Dermis microvascular lymphatic vessel endothelial cell (primary cell): ENCODE results near the gene OR10A5. TPM values are rescaled to one million over a fixed set of nuclear protein-coding genes. Genes with fewer than 3 reads are reported as not detected.
"Not testable (repeated sequence)": the region's sequence is repeated elsewhere in the genome, so short reads cannot be mapped to it uniquely, and the experiment has no call there.

ENCODE experiments used
- DNase-seq, 2 donors: peaks; one replicate each; pipeline versions ENCODE4 v3.0.0 to v3.0.0-alpha.2; 2010; ENCODE audit warnings: low read depth in 2 of 2
- total RNA-seq: library from RNA; depleted of rRNA; stranded (reverse); fragments of >200 nt; gene quantifications from 2 replicates; pipeline ENCODE4 v1.2.1, GENCODE V29; 2014

Gene OR10A5, protein sequence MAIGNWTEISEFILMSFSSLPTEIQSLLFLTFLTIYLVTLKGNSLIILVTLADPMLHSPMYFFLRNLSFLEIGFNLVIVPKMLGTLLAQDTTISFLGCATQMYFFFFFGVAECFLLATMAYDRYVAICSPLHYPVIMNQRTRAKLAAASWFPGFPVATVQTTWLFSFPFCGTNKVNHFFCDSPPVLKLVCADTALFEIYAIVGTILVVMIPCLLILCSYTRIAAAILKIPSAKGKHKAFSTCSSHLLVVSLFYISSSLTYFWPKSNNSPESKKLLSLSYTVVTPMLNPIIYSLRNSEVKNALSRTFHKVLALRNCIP
- not detected in 2 replicates for total RNA-seq

DNA sequence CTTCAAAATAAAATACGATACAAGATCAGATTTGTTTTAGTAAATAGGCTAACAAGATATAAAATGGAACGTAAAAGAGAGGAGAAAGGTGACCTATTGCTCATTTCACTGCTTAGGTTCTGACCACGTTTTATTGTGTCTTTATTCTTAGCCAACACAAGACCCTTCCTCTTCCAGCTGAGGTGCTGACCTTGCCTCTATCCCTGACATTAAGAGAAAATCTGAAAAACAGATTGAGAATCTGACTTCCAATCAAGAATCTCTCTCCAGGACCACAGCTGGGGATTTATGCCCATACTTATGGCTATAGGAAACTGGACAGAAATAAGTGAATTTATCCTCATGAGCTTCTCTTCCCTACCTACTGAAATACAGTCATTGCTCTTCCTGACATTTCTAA is at the start of gene OR10A5:
OR10A5 (plus strand) TSS at position 301 of the 400 bp plus-strand sequence; CDS start at position 301, 0 bp downstream.
- DNase-seq = no peak

DNA sequence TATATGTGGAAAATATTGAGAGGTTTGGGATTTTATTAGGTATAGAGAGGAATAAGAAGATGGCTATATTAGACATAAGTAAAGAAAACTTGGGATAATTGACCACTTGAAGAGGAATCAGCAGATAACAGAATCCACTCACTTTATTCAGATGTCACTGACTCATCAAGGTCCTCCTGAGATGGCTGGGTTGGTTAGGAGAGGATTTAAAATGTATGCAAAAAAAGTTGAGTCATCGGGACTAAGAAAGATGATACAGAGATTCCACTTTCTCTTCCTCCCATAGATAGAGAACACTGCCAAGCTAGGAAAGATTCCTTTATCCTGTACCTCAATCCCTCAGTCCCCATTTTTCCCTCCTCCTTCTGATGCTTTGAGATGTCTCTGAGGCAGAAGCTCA is 46.1 kb upstream of the OR10A5 start, which contains the start of gene OR6A2:
OR6A2 (minus strand) TSS at position 288 of the 400 bp plus-strand sequence. CDS start 3,981 bp downstream, outside the sequence.
- no peak for DNase-seq

DNA sequence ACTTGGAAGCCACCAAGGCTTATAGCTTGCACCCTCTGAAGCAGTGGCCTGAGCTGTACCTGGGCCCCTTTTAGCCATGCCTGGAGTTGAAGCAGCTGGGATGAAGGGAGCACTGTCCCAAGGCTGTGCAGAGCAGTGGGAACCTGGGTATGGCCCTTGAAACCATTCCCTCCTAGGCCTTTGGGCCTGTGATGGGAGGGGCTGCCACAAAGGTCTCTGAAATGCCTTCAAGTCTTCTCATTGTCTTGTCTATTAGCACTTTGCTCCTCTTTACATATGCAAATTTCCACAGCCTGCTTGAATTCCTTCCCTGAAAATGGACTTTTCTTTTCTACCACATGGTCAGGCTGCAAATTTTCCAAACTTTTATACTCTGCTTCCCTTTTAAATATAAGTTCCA is 44.4 kb upstream of the OR10A5 start:
- not testable (repeated sequence) for DNase-seq

DNA sequence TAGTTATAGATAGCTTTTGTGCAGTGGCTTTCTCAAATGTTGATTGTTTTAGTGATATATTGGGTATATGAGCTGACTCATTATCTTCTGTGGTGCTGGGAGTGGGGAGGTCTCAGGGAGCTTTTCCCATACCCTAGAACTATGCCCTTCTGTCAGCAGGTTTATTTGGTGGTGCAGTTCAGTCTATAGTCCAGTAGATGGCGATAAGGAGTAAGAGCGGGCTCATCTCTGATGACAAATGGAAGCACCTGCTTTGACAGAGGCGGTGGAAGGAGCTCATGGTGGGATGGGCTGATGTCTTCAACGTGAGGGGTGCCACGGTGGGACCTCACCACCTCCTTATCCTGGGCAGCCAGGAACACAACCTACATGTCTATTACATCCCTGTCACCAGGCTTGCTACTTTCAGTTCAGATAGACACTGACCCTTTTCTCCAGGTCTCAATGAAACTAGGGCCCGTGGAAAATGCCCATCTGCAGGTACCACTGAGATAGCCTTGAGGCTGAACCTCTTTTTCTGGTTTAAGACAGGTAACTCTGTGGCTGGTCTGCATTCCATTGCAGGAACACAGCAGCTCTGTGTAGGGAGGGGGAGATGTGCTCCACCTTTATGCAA is 33.0 kb upstream of the OR10A5 start:
- peak; percentile 15 to 48 for DNase-seq

DNA sequence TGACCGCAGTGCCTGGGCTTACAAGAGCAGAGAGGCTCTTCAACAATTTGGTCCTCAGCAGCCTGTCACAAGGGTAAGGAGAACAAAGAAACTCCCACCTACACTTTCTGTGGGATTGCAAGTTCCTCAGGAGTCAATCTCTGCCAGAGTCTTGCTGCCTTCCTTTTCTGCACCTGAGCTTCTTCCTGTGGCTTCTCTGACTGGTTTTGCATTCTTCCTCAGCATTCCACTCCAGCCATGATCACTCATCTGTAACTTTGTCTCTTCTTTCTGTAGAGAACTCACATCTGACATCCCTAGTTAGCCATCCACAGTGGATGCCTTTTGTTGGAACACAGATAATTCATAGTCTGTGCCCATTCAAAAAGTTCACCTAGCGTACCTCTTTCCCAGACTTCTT is 31.8 kb upstream of the OR10A5 start:
- no peak for DNase-seq

DNA sequence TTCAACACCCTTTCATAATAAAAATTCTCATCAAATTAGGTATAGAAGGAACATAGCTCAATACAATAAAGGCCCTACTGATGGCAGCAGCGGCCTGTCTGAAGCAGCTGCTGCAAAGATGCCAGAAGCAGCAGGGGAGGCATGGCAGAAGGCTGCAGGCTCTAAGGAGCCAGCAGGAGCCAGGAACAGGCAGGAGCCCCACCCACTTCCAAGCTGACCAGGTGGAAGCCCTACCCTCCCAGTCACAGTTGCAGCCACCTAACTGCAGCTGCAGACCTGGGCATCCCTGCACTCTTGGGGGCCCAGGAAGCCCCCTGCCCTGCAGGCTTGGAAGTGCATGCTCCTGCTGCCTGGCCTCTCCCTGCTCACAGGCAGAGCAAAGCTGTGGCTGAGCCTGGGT is 27.8 kb upstream of the OR10A5 start:
- DNase-seq = no peak

DNA sequence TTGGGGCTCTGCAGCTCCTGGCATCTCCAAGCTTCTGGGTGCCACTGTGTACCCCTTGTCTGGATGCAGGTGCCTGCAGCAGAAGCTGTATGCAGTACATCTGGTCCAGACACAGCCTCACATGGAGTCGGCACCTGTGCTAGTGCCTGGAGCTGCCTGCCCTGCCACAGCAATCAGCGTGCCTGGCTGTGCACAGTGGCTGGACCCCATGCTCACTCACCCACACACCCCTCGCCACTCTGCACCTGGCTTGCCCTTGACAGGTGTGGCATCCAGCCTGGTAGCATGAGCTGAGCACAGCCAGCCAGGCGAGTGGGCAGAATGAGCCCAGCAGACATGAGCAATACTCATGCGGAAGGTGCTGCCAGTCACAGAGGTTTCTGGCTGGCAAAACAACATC is 26.5 kb upstream of the OR10A5 start:
- no peak for DNase-seq

DNA sequence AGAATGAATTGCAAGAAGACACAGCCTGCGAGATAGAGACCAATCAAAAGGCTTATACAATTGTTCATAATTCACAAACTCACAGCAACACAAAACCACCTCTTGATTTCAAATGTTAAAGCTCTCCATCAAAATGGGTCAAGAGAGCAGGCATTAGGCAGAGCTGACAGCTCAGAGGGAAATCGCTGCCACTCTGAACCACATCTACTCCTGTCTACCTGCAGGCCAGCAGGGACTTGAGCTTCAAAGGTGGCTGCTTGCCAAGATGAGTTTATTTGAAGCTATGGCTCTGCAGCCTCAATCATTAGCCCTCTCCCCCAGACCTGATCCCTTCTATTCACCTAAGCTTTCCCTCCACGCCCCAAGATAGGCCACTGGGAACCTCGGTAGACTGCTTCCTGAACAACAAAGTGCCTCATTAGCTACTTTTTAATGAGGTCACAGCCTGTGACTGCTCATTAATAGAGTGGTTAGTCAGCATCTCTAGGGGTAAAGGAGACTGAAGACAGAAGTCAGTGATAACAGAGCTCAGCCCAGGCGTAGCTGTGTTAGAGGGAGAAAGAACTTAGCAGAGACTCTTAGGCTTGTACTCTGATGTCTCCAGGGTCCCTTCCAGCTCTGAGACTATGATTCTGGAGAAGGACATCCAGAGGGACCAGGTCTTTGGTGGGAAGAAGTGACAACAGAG is 21.2 kb upstream of the OR10A5 start:
- DNase-seq = no peak

DNA sequence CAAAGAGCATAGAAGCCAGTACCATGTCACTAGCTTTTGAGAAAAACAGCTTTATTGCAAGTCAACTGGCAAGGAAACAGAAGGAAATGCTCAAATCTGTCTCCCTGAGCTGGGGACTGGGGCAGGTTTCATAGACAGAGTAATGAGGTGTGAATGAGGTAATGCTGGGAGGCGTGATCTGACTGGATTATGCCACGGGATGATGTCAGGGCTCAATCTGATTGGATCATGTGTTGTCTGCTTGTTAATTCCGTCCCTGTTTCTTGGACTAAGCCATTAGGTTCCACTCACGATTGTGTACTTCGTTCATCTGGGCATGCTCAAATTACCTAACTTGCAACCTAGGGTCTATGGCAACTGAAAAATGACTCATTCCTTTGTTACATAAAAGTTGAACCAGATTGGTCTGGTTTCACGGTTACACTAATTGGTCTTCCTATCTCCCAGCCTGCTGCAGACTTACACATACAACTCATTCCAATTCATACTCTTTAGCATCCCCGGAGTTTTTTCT is 20.2 kb upstream of the OR10A5 start:
- DNase-seq = no peak

DNA sequence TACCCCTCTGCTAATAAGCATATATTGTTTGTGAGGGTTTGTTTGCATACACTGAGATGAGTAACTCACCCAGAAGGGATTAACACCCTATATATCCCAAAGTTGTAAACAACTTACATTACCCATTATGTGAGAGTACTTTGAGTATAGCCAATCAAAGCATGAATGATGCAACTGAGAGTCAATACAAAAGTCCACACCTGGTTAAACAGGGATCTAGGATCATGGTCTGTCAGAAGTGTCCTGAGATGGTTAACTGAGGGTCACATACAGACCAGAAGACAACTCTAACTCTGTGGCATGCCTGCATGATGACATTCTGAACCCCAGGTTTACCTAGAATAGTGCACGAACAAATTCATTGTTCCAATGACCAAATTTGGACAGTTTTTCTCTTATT is 17.4 kb upstream of the OR10A5 start:
- DNase-seq = no peak

DNA sequence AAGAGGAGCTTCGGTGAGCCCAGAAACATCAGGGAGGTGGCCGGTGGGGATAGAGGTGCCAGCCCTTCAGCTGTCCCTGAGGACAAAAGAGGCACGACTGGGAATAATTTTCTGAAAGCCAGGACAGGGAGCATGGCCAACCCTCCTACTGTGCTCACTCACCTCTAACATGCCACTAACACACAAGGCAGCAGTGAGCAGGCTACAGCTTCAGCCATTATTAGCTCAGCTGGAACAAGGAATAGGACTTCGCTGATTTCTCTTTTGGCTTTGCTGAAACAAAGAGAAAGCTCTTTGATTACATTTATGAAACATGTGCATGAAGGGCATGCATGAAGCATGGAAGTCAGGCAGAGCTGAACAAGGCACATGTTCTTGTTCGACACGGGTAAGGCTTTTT is 12.1 kb upstream of the OR10A5 start:
- no peak for DNase-seq

DNA sequence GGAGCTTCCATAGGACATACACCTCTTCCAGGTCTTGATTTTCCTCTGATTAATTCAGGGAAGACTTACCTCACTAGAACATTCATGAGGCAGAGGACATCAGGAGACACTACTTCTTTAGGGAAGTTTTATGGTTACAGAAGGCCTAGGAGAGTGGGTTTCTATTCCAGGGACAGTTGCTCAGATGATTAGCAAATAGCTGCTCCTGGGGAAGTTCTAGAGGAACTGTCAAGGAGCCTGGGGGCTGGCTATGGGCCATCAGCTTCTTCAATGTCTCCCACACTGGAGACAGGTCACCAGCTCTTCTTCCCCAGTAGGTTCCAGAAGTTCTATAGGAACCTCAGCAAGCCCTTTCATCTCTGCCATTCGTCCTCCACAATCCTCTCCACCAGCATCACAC is 11.5 kb upstream of the OR10A5 start:
- DNase-seq = no peak

DNA sequence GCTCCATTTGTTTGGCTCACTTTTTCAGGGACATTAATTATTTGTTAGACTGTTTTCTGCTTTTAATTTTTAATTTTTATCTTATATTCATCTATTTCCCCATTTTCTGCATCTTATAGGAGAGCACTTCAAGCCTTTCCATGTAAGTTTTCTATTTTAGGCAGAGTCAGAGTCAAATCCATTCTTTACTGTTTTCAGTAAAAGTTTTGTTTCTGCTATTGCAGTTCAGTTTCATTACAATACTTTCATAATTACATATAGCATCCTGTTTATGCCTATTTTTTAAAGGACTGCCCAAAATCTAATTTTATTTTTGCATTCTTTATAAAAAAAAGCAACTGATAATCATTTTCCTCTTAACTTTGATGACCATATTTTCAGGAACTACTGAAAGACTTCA is 3.8 kb upstream of the OR10A5 start:
- no peak for DNase-seq

DNA sequence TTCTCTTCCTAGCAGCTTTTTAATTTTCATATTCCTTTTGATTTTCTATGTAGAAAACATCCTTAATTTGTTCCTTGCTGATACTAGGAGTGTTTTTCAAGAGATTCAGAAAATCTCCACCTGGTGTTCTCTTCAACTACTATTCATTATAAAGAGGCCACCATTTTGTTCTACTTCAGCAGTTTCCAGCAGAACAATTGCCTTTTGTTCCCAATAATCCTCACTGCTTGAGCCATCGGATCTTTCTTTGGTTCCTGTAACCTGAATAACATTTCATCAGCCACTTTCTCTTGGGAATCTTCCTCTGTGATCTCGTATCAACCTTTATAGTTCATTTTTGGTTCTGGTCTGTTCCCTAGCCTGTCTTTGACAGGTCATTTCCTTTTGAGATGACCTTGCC is 1.8 kb upstream of the OR10A5 start:
- DNase-seq = no peak

DNA sequence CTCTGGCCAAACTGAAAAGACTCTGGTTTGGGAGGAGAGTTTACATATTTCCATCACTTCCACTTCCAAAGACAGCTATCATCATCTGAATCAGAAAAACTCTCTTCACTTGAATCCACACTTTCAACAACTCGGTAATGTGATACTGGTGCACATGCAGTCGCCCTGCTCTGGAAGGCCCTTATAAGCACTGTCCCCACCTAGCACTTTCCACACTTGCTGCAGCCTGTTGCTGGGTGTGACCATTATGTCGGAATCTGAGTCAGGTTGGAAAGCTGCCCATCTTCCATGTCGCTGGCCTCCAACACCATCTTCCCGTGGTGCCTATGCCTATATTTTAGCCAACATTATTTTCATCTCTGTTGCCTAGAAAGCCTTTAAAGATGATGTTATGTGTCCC is 1.1 kb upstream of the OR10A5 start:
- DNase-seq = no peak

DNA sequence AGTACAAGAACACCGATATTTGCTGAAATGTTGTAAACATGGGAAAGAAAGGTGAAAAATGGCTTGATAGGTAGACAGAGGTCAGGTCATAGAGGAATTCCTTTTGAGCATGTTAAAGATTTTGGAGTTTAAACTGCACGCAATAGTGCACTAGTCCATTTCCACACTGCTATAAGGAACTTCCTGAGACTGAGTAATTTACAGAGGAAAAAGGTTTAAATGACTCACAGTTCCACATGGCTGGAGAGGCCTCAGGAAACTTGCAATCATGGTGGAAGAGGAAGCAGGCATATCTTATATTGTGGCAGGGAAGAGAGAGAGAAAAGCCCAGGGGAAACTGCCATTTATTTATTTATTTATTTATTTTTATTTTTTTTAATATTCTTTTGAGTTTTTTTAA is 5.0 kb downstream of the OR10A5 start:
- DNase-seq = no peak

DNA sequence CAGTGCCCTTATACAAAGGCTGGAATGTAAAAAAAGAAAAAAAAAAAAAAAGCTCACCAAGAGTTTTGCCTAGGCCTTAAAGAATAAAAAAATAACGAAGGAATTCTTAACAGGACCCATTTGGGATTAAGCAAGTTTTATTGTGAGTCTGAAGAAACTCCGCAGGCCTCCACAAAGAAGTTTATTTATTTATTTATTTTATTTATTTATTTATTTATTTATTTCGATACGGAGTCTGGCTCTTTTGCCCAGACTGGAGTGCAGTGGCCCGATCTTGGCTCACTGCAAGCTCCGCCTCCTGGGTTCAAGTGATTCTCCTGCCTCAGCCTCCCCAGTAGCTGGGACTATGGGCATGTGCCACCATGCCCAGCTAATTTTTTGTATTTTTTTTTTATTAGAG is 9.3 kb downstream of the OR10A5 start:
- DNase-seq = not testable (repeated sequence)

DNA sequence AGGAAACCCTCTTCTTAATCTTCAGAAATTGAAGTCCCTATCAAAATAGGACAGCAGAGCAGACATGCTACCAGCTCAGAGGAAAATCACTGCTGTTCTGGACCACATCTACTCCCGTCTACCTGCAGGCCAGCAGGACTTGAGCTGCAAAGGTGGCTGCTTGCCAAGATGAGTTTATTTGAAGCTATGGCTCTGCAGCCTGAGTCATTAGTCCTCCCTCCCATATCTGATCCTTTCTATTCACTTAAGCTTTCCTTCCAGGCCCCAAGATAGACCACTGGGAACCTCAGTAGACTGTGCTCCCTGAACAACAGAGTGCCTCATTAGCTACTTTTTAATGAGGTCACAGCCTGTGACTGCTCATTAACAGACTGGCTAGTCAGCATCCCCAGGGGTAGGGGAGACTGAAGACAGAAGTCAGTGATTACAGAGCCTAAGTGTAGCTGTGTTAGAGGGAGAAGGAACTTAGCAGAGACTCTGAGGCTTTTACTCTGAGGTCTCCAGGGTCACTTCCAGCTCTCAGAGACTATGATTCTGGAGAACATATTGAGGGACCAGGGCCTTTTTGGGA is 10.6 kb downstream of the OR10A5 start:
- DNase-seq = no peak

DNA sequence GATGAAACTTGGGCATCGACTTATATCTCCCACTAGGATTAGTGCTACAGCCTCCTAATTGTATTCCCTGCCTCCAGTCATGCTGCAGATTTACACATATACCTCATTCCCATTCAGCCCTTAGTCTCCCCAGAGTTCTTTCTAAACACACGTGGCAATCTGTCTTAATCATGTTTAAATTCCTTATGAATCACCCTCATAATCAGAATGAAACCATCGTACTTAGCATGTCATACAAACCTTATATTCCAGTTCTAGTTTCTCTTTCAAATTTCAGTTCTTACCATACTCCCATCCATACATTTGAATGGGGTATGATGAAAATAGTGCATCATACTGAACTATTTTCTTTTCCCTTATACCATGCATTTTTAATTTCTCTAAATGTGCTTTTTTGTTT is 11.4 kb downstream of the OR10A5 start:
- no peak for DNase-seq

DNA sequence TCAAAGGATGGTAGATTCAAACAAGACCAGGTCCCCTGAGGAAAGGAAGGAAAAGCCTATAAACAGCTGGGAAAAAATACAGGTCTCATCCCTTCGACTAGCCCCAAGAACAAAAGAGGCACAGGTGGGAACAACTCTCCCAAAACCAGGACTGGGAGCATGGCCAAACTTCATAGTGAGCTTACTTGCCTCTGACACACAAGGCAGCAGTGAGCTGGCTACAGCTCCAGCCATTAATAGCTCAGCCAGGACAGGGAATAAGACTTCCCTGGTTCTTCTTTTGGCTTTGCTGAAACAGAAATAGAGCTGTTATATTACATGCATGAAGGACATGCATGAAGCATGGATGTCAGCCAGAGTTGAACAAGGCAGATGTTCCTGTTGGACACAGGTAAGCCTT is 17.5 kb downstream of the OR10A5 start, which contains the start of gene OR10A2:
OR10A2 (plus strand) TSS at position 97 of the 400 bp plus-strand sequence. CDS start 6,698 bp downstream, outside the sequence.
- no peak for DNase-seq

DNA sequence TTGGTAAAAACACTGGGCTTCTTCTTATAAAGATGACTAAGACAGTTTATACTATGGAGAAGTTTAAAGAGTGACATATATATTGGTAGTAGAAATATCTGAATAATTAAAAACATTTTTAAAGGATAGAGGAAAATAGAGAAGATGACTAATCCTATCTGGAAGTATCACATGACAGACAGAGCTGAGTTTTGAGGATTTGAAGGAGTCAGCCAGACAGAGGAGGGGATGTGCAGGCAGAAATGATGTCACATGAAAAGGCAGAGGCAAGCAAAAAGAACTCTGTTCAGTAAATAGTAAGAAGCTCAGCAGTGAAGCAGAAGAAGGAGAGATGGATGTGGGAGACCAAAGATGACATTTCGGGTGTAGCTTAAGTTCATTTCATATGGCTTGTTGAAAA is 19.0 kb downstream of the OR10A5 start:
- no peak for DNase-seq

DNA sequence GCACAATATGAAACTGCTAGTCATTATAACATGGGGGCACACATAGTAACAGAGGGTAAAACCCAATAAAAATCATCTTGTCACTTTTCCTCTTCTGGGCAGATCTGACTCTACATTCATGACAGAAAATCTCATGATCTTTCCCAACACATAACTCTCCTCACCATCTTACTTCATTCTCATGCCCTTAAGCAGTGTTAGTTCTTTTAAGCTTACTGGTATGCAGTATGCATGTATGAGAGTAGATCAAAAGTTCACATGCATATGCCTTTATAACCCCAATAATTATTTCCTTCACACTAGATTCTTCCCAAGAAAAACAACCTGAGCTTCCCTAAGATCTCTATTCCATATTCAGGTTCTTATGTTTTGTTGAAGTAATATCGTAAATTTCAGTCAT is 25.8 kb downstream of the OR10A5 start:
- no peak for DNase-seq
